HG03097 (cell line): ENCODE measurements around the gene MPP7.
"Not testable (repeated sequence)": the region's sequence is repeated elsewhere in the genome, so short reads cannot be mapped to it uniquely, and the experiment has no call there.

Experiments
- ATAC-seq: cut with Tn5 transposase; IDR thresholded peaks from one replicate; pipeline ENCODE4 v1.9.1; 2021; ENCODE audit not compliant: unreplicated experiment, low FRiP score

MPP7 gene

DNA sequence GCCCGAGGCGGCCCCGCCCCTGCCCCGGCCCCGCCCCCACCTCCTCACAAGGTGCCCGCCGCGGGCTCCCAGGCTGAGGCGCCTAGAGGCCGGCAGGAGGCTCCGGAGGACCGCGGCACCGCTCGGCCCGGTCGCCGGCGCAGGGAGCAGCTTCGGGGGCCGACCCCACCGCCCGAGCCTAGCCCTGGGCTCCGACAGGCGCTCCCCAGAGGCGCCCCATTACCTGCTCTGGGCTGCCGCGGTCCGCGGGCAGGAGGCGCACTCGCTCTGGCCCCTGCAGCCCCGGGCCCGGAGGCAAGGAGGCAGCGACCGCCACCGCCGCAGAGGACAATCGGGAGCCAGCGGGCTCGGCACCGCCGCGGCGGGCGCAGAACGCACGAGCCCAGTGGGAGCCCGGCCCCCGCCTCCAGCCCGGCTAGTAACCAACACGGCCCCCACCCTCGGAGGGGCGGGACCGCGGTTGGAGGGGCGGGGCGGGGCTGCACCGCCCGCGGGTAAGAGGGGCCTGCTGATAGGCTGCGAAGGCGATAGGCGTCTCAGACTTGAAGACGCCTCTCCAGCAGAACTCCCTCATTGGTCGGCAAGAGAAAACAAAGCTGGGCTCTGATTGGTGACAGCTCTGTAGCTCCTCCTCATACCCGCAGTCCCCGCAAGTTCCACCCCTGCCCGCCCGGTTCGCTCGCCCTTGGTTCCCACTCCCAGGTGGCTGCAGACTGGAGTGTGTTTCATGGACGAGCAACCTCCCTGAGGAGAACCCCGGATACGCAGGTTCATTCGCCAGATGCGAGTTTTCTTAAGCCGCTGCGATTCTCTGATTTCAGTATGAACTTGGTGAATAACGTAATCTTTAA, at the start of gene MPP7:
Gene MPP7 (minus strand): TSS at position 427 of the 851 bp plus-strand sequence. CDS start 64,460 bp downstream, outside the sequence.
- ATAC-seq: peak; percentile 100

DNA sequence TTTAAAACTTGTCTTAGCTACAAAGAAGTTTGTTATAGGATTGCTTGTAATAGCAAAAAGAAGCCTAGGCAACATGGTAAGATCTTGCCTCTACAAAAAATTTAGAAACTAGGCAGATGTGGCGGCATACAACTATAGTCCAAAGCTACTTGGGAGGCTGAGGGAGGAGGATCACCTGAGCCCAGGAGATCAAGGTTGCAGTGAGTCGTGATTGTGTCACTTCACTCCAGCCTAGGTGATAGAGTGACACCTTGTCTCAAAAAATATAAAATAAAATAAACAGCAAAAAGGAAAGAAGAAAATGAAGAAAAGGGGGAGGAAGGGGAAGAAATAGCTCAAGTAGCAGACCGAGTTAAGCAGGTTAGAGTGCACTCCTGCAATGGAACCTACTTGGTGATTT, 47.0 kb upstream of the MPP7 start:
- no peak for ATAC-seq

DNA sequence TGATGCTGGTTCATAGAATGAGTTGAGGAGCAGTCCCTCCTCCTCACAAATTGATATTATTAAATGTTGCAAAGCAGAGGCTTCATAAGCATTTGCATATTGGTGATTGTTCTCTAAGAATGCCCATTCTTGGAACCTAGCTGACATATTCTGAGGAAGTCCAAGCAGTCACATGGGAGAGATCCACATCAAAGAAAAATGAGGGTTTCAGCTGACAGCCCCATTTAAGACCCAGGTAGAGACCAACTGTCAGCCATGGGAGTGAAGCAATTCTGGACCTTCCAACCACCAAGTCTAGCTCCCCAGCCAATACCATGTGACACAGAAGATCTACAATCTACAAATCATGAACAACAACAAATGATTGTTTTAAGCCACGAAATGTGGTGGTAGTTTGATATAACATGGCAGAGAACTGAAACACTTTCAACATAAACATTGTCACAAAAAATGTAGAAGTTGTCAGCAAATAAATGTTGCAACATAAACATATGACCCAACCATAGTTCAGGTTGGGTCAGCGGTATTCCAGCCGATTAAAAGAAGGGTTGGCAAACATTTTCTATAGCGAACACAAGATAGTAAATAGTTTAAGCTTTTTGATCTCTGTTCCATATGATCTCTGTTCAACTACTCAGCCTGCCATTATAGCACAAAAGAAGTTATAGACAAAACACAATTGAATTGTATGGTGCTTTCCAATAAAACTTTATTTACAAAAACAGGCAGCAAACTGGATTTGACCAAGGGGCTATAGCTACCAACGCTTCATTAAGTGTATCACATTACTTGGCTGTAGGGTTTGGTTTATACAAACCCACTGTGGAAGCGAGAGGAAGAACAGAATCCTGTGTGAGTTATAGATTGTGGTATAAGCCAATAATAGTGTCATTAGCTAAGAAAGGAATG, 41.4 kb upstream of the MPP7 start:
- no peak for ATAC-seq

DNA sequence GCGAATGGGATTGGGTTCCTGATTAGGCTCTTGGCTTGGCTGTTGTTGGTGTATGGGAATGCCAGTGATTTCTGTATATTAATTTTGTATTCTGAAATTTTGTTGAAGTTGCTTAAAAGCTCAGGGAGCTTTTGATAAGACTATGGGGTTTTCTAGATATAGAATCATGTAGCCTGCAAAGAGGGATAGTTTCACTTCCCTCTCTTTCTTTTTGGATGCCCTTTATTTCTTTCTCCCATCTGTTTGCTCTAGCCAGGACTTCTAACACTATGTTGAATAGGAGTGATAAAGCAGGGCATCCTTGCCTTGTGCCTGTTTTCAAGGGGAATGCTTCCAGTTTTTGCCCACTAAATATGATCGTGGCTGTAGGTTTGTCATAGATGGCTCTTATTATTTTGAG, 40.4 kb upstream of the MPP7 start:
- no peak for ATAC-seq

DNA sequence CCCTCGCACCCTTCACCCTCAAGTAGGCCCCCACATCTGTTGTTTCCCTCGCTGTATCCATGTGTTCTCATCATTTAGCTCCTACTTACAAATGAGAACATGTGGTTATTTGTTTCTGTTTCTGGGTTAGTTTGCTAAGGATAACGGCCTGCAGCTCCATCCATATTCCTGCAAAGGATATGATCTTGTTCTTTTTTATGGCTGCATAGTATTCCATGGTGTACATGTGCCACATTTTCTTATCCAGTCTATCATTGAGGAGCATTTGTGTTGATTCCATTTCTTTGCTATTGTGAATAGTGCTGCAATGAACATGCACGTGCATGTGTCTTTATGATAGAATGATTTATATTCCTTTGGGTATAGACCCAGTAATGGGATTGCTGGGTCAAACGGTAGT, 38.8 kb upstream of the MPP7 start:
- ATAC-seq: not testable (repeated sequence)

DNA sequence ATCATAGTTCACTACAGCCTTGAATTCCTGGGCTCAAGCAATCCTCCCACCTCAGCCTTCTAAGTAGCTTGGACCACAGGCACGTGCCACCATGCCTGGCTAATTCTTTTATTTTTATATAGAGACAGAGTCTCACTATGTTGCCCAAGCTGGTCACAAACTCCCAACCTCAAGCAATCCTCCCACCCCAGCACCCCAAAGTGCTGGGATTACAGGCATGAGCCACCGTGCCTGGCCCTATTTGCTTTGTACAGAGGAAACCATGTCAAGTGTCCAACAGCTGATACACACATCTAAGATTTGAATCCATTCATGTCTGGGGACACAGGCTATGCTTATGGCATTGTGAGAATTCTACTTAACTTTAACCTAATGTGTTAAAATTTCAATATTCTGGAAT, 29.9 kb upstream of the MPP7 start:
- no peak for ATAC-seq

DNA sequence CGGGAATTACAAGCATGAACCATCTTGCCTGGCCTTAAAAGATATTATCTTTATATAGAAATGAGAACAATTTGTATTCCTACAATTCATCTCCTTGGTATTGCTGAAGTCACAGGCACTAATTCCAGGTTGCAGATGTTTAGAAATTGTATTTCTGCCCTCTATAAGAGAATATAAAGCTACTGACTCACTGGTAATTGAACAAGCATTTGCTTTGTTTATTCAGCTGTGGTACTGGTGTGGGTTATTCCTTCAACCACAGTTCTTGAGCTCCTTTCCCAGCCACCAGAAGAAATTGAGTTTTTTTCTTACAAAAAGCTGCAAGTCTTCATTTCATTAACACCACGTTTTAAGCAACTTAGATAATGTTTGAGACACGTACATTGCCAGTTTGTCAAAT, 29.0 kb upstream of the MPP7 start:
- no peak for ATAC-seq

DNA sequence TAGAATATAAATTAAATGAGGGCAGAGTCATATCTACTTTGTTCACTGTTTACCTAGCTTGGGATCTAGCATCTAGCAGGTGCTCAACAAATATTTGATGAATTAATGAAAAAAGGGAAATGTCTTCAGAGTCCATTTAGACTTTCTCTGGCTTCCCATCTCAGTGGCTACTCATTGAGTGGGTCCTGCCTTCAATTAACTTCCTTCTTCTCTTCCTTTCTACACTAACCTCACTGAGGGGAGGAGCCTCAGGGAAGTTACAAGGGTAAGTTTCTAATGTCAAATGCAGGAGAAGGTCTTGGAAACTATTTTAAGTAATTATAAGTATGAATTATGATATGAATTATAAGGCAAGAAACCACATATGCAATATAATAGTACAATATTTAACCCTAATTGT, 28.2 kb upstream of the MPP7 start:
- no peak for ATAC-seq

DNA sequence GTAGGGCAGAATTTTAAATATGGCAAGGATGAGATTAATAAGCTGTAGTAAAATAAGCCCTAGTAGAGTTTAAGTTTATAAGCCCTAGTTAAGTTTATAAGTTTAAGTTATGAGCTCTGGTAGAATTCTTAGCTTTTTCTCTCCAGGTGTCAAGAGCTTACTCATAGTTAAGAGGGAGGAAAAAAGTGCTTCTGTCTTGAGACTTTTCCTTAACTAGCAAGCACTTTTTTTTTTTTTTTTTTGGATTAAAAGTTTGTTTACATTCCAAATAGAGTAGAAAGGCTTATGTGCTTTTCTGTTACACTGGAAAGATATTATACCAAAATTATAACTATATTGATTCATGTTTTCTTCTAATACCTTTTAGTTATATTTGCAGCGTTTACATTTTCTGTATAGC, 25.5 kb upstream of the MPP7 start:
- ATAC-seq: no peak

DNA sequence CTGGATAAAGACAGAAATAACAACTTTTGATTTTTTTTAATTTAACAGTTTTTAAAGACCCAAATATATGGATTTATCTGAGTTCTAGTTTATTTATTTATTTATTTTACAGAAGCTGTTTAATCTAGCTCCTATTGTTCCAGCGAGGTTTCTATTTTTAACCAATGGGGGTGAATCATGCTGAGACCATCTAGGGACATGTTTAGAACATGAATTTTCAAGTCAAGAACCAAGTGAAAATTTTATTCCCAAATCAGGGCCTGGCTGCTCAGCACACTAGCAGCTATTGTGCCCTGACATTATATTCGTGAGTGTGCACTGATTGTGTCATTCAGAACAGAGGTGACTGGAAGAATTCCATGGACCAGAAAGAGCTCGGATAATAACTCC, 24.6 kb upstream of the MPP7 start:
- ATAC-seq: no peak

DNA sequence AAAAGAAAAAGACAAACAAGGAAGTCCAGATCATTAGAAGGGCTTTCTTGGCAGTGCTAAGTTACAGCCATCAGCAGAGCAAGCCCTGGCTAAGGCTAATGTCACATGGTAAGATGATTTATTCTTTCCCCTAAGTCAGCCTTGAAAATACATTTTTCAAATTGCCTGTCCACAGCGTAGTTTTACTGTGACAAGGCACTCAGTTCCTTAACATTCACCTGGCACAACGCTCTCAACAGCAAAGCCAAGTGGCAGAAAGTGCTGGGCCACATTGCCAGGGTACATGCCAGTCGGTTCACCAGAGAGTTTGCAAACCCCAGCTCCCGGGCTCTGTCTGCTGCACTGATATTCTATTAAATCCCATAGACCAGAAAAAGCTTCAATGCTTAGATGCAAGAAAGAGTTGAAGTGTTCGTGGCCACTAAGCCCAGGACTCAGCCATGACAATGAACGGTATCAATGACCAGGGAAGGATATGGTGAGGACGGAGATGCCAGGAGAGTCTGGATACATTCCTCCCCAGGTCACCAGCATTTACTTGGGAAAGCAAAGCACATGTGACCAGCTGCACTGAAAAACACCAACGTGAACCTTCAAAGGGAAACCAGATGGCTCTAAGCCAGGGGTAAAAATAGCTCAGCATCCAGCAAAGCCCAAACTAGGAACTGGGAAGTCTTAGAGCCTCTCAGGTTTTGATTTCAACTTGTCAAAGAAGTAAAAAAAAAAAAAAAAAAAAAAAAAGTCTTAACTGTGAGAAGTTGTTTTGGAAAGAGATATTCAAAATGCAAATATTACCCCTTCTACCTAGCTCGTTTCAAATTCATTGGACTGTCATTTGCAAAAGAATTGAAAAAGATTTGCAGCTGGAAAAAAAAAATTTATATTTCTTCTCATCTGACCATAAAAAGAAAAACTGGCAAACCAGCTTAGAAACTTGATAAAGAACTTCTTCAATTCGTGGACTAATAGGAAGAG, 23.9 kb upstream of the MPP7 start:
- no peak for ATAC-seq

DNA sequence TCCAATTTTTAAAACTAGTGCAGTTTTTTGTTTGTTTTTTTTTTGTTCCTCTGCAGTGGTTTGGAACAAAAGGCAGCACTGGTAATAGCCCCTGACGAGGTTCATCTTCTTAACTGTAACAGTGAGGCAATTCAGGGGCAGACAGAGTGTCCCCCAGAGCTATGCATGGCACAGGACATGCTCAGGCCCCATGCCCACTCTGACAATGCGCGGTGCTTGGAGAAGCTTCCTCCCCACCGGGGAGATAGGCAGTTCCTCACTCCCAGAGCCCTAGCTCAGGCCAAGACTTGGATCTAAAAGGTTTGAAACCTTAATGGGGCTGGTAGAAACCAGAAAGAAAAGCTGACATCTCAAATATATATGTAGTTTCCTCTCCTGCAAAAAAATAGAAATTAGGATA, 17.9 kb upstream of the MPP7 start:
- no peak for ATAC-seq

DNA sequence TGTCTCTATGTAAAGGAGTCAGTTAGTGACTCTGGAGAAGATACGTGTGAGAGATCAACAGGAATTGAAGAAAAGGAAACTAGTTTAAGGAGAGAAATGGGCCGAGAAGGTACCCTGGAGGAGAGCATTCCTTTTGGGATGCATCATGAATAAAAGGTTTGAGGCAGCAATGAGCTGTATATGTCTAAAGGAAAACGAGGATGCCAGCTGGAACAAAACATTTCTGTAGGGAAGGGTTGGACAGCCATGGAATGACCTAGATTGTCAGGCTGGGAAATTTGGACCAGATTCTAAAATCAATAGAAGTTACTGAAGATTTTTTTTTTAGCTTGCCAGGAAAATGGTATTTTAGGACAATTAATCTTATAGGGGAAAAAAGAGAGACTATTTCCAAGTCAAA, 17.2 kb upstream of the MPP7 start:
- ATAC-seq: no peak

DNA sequence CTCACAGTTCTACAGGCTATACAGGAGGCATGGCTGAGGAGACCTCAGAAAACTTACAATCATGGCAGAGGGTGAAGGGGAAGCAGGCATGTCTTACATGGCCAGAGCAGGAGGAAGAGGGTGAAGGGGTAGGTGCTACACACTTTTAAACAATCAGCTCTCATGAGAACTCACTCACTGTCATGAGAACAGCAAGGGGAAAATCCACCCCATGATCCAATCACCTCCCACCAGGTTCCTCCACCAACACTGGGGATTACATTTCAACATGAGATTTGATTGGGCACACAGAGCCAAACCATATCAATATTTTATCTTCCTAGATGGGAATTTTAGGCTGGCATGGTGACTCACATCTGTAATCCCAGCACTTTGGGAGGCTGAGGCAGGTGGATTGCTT, 16.2 kb upstream of the MPP7 start:
- ATAC-seq: not testable (repeated sequence)

DNA sequence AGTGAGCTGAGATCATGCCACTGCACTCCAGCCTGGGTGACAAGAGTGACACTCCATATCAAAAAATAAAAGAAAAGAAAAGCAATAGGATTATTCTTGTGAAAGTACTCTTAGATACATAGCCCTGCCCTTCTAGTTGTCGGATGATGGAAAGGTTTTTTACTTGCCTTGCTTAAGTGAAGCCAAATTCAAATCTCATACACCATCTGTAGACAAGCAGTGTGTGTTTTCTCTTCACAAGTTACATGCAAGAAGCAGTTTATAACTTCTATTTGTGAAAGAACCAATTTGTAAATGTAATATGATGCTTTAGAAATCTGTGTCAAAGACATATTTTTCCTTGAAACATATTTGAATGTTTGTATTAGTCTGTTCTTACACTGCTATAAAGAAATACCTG, 15.8 kb upstream of the MPP7 start:
- ATAC-seq: no peak

DNA sequence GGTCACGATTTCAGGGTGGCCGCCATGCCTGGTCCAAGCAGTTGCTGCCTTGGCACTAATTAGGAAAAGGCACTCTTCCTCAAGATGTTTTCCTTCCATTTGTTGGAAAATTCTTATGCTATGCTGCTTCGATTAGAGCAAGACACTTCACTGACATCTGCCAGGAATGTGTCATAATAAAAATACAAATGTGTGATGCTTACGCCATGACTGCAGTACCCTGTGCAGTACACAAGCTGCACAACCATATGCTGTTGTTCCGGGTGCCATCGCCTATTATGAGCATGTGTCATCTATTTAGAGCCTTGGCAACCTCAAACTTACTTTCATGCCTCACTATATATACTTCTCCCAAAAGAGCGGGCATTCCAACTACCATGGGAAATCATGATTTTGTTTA, 14.9 kb upstream of the MPP7 start:
- no peak for ATAC-seq

DNA sequence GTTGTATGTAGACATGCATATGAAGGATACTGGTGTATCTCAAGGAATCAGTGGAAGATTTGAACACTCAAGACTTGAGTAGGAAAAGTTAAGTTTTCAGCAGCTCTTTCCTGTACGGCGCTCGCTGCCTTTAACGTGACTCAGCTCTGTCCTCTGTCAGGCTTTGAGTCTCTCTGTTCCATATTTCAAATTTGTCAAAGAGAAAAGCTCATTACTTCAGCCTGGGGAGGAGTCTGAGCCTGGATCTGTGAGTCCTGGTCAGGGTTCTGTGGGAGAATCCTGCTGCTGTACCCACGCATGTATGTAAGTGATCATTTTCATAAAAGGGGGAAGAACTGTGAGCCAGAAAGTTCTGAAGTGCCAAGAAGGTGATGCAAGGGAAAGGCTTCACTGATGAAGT, 13.8 kb upstream of the MPP7 start:
- no peak for ATAC-seq

DNA sequence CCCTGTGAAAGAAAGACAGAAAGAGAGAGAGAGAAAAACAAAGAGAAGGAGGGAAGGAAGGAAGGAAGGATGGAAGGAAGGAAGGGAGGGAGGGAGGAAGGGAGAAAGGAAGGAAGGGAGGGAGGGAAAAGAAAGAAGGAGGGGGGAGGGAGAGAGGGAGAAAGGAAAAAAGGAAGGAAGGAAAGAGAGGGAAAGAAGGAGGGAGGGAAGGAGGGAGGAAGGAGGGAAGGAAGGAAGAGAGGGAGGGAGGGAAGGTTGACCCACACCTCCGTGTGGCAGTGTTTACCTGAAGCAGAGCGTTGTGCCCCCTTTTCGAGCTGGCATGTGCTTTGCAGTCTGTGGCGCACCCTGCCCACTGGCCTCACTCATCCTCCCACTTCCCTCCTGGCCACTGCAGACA, 12.3 kb upstream of the MPP7 start:
- no peak for ATAC-seq

DNA sequence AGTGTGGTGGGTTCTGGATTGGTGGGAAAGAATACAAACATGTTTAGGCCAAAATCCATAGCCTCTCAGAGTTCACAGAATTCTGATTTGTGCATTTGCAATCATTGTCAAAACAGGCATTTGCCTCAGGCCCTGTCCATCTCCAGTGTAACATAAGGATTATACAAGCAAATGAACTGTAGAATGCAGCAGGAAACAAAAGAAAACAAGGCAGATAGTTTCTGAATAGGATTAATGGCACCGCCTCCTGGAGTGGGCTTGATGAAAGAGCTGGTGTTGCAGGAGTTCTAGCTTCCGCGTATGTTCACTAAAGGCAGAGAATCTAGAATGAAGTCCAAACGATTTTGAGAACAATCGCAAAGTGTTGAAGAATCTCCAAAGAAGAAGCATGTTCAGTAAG, 11.3 kb upstream of the MPP7 start:
- no peak for ATAC-seq

DNA sequence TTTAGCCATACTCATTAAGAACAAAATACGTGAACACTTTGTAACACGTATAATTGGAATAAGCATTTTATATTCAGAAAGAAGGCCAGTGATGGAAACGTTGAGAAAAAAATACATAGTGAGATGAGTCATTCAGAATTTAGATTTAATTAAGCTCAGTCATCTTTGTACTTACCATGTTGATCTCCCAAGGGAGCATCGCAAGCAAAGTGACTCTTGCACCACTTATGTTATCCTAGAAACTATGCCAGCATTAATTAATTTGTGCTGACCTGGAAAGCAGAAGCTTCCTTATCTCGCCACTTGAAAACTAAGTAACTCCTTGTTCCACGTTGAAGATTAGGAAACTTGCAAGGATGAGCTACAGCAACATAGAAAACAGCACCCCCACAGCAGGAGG, 9.7 kb upstream of the MPP7 start:
- no peak for ATAC-seq

DNA sequence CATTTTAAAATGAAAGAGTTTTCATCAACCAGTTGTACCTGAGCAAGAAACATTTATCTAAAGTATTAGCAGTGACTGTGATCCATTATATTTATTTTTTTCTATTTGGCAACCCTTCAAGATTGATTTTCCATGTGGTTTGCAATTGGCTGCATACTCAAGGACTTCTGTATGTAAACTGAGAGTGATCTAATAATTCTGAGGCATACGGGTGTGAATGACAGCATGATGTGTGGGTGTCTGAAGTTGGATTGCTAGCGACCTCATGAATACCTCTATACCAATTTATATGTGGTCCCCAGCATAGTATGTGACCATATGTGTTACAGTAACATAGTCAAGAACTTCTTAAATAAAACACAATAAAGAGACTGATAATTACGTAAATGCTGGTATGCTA, 8.2 kb upstream of the MPP7 start:
- ATAC-seq: no peak
